ENCODE results near the gene SLC19A1.

GRCh38 chr21:45575304-45575992 is 33.2 kb upstream of the SLC19A1 start:
- TF ChIP-seq CTCF (IDR thresholded peaks at IDR 0.05) (no peak), POLR2A (IDR thresholded peaks at IDR 0.05; ENCODE audit: low read depth) (no peak)
